Natural killer cell (primary cell): ENCODE results near the gene PLEKHG3. TPM values are rescaled to one million over a fixed set of nuclear protein-coding genes. Genes with fewer than 3 reads are reported as not detected.

Source experiments
- ATAC-seq, 3 donors: fragments of 150-1000 bp in 2 of 3; fragments of 200-7000 bp in 1 of 3; cut with Tn5 transposase; 1 replicate in 1 of 3; 2 replicates in 2 of 3; pipeline ENCODE4 v1.10.0; 2021; ENCODE audit warnings: mild to moderate bottlenecking in 2 of 3, moderate library complexity in 2 of 3
- DNase-seq, 2 donors: peaks; one replicate each; pipeline versions ENCODE4 v3.0.0 to v3.0.0-alpha.2; 2013 to 2021; ENCODE audit warnings: mixed read lengths in 1 of 2
- H3K27ac ChIP-seq: one replicate; pipeline ENCODE4 v1.5.1; 2013; ENCODE audit warnings: mild to moderate bottlenecking, low read length
- H3K27me3 ChIP-seq: one replicate; pipeline ENCODE4 v1.6.1; 2013; ENCODE audit warnings: low read length; ENCODE audit not compliant: control insufficient read depth, insufficient read depth
- H3K36me3 ChIP-seq: one replicate; pipeline ENCODE4 v1.6.1; 2013; ENCODE audit warnings: low read length; ENCODE audit not compliant: control insufficient read depth, insufficient read depth
- H3K4me1 ChIP-seq: one replicate; pipeline ENCODE4 v1.6.1; 2013; ENCODE audit warnings: low read length; ENCODE audit not compliant: control insufficient read depth, insufficient read depth
- H3K4me3 ChIP-seq: one replicate; pipeline ENCODE4 v1.5.1; 2013; ENCODE audit warnings: low read length
- H3K9me3 ChIP-seq: one replicate; pipeline ENCODE4 v1.6.1; 2013; ENCODE audit warnings: low read length; ENCODE audit not compliant: control insufficient read depth, insufficient read depth
- H3K27ac Mint-ChIP-seq, 2 donors: one replicate each; pipeline ENCODE4 v1.8.0; 2022; ENCODE audit warnings: mild to moderate bottlenecking in 2 of 2, mixed read lengths in 2 of 2, moderate library complexity in 1 of 2
- H3K27me3 Mint-ChIP-seq, 2 donors: one replicate each; pipeline ENCODE4 v1.8.0; 2022; ENCODE audit warnings: low read depth in 2 of 2, mixed read lengths in 2 of 2
- H3K36me3 Mint-ChIP-seq: one replicate; pipeline ENCODE4 v1.8.0; 2022; ENCODE audit warnings: mixed read lengths
- H3K4me1 Mint-ChIP-seq, 2 donors: one replicate each; pipeline ENCODE4 v1.8.0; 2022; ENCODE audit warnings: mixed read lengths in 2 of 2
- H3K4me3 Mint-ChIP-seq: one replicate; pipeline ENCODE4 v1.8.0; 2022; ENCODE audit warnings: mild to moderate bottlenecking, moderate library complexity, mixed read lengths
- H3K9me3 Mint-ChIP-seq, 2 donors: one replicate each; pipeline ENCODE4 v1.8.0; 2022; ENCODE audit warnings: mixed read lengths in 2 of 2
- whole genome bisulfite sequencing: methylation state at CpG from one replicate; pipeline ENCODE4 v1.1.7; 2013; ENCODE audit warnings: missing lambda C conversion rate; ENCODE audit not compliant: insufficient coverage; 5-methylcytosine and 5-hydroxymethylcytosine counted together
- intact Hi-C: fragments of 100-400 bp; cut with micrococcal nuclease; formaldehyde crosslinking; loops from one replicate; pipeline ENCODE4 v1.14.2; 2022
- total RNA-seq, 4 donors: library from RNA; stranded (reverse); fragments of 120-200 nt in 1 of 4; gene quantifications; one replicate each; pipeline versions ENCODE4 v1.2.3 to v1.2.4, GENCODE V29; 2013 to 2022
- TF ChIP-seq, protein P1 (sequence below): fragments of 200-600 bp; IDR thresholded peaks from one replicate; pipeline ENCODE4 v1.8.0; 2022; ENCODE audit warnings: antibody characterized with exemption

Gene PLEKHG3
- total RNA-seq, 3 donors from 2014 or later (not counting 1 experiment from before 2014, with no cell fraction given): 184 to 285 (median 225) TPM

DNA sequence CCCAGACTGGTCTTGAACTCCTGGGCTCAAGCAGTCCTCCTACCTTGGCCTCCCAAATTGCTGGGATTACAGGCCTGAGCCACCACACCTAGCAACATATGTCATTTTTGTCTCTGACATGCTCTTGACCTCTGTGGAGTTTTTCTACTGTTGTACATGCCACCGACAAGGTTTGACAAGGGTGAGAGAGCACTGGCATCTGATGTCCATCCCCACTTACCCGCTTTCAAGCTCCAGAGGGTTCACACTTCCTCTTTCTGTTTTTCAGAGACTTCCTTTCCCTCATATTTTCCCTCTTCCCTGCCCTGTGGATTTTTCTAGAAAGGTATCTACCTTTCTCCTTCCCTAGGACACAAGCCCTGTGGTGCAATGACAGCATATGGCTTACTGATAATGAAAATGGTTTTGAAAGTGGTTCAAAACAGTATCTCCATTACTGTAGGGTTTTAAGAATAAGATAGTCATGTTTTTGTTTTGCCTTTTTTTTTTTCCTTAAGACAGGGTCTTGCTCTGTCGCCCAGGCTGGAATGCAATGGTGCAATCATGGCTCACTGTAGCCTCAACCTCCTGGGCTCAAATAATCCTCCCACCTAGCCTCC, 27.7 kb upstream of the PLEKHG3 start:
- no peak for DNase-seq
- H3K27me3 Mint-ChIP-seq: no peaks in the 10 kb centered on the region
- ATAC-seq: no peak
- WGBS: 79% methylated on average over 3 of the region's 3 CpGs
- Histone ChIP-seq H3K4me3 (no peak overlapping the region), H3K9me3 (peaks cover 10% of the 10 kb centered on the region), H3K27ac (no peak overlapping the region), H3K36me3 (no peaks in the 10 kb centered on the region), H3K27me3 (no peaks in the 10 kb centered on the region), H3K4me1 (peaks cover 34% of the 10 kb centered on the region)
- H3K4me3 Mint-ChIP-seq: no peak overlapping the region
- intact Hi-C loops: loop anchor here (10.0 kb wide), 1 partner anchor 308 kb away; the partner anchor contains the start of gene FNTB
- no peaks in the 10 kb centered on the region for H3K36me3 Mint-ChIP-seq
- peaks cover 39 to 40% of the 10 kb centered on the region in 2 donors for H3K4me1 Mint-ChIP-seq
- H3K9me3 Mint-ChIP-seq: peaks cover 2 to 3% of the 10 kb centered on the region in 2 donors
- H3K27ac Mint-ChIP-seq: peak overlapping the region; percentile 70 to 72
- TF ChIP-seq, protein P1, sequence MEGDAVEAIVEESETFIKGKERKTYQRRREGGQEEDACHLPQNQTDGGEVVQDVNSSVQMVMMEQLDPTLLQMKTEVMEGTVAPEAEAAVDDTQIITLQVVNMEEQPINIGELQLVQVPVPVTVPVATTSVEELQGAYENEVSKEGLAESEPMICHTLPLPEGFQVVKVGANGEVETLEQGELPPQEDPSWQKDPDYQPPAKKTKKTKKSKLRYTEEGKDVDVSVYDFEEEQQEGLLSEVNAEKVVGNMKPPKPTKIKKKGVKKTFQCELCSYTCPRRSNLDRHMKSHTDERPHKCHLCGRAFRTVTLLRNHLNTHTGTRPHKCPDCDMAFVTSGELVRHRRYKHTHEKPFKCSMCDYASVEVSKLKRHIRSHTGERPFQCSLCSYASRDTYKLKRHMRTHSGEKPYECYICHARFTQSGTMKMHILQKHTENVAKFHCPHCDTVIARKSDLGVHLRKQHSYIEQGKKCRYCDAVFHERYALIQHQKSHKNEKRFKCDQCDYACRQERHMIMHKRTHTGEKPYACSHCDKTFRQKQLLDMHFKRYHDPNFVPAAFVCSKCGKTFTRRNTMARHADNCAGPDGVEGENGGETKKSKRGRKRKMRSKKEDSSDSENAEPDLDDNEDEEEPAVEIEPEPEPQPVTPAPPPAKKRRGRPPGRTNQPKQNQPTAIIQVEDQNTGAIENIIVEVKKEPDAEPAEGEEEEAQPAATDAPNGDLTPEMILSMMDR: no peak

DNA sequence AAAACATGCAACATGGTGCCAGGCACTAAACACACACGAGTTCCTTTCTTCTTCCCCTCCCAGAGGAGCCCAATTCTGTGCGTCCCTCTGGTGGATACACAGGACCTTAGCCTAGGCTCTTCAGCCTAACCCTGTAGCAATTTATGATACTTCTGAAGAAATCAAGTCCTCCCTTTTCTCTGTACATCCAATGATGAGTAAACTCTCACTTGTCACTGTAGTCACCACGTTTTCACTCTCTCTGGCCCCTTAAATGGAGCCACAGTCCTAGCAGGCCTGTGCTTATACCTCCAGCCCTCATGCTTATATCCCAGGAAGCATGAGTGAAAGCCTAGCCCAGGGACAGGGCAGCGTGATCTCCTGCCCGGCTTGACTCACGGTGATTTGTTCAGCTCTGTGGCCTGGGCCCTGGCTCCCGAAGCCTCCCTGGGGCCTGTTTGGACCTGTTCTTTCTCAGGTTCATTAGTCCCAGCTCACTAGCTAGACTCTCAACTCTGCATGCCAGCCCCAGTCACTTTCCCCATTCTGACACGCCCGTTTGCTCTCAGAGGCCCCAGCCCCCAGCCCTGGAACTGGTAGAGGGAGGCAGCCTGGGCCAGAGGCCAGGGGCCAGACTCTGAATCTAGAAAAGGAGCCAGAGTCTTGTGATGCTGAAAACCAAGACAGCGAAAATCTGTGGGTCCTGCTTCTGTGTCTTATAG, 24.1 kb upstream of the PLEKHG3 start:
- Mint-ChIP-seq H3K4me1 (peaks cover 13 to 15% of the 10 kb centered on the region in 2 donors), H3K36me3 (no peaks in the 10 kb centered on the region), H3K27ac (no peak overlapping the region), H3K4me3 (no peak overlapping the region), H3K9me3 (no peaks in the 10 kb centered on the region), H3K27me3 (no peaks in the 10 kb centered on the region)
- TF ChIP-seq, protein P1: no peak
- H3K4me1 ChIP-seq: peaks cover 4% of the 10 kb centered on the region
- WGBS: 93% methylated on average over 10 of the region's 10 CpGs
- ATAC-seq (no peak), DNase-seq (no peak)
- H3K9me3 ChIP-seq: no peaks in the 10 kb centered on the region
- intact Hi-C loops: no loop called here
- no peak overlapping the region for H3K4me3 ChIP-seq
- H3K27ac ChIP-seq: no peak overlapping the region
- no peaks in the 10 kb centered on the region for H3K27me3 ChIP-seq
- no peaks in the 10 kb centered on the region for H3K36me3 ChIP-seq

DNA sequence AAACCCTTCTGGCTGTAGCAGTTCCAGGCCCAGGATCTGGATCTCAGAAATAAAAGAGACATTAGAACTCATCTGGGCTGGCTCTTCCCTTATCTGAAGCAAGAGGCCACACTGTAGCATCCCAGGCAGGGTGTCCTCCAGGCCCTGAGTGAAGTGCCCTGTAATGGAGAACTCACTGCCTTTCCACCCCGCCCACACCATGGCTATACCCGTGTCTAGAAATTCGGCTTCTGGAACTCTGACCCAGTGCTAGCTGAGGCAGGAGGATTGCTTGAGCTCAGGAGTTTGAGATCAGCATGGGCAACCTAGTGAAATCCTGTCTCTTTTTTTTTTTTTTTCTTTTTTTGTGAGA, 23.5 kb upstream of the PLEKHG3 start:
- Mint-ChIP-seq H3K27me3 (no peaks in the 10 kb centered on the region), H3K9me3 (no peaks in the 10 kb centered on the region), H3K36me3 (no peaks in the 10 kb centered on the region), H3K4me1 (peaks cover 13 to 15% of the 10 kb centered on the region in 2 donors), H3K27ac (no peak overlapping the region), H3K4me3 (no peak overlapping the region)
- Histone ChIP-seq H3K27ac (no peak overlapping the region), H3K27me3 (no peaks in the 10 kb centered on the region), H3K9me3 (no peaks in the 10 kb centered on the region), H3K36me3 (no peaks in the 10 kb centered on the region), H3K4me3 (no peak overlapping the region), H3K4me1 (no peaks in the 10 kb centered on the region)
- TF ChIP-seq, protein P1: no peak
- intact Hi-C loops: no loop called here
- DNase-seq (no peak), ATAC-seq (no peak)
- 89% methylated on average over 3 of the region's 3 CpGs for WGBS
